HepG2 (cell line): ENCODE measurements around the gene GPR158. TPM values are rescaled to one million over a fixed set of nuclear protein-coding genes. Genes with fewer than 3 reads are reported as not detected.

Experiments
- ATAC-seq: fragments of 200-7000 bp; cut with Tn5 transposase; 3 replicates; pipeline ENCODE4 v1.9.1; 2020; ENCODE audit warnings: mild to moderate bottlenecking, moderate library complexity
- BruUV-seq: library from RNA; stranded (reverse); fragments of 400-500 nt; replicated peaks from 2 replicates; lab custom pipeline; 2021; lab: Mats Ljungman, UMichigan
- CTCF ChIA-PET: fragments of 300-600 bp; formaldehyde crosslinking; extraction: SDS; loops from one replicate; lab custom pipeline; 2021; ENCODE audit warnings: low total read pairs, inconsistent platforms, low intra/inter-chr PET ratio; lab: Yijun Ruan, JAX
- POLR2A ChIA-PET: fragments of 350-600 bp; sonication (Branson Sonifier 250); formaldehyde crosslinking; loops from one replicate; lab custom pipeline; 2020; ENCODE audit warnings: antibody characterized with exemption, inconsistent platforms; lab: Yijun Ruan, JAX
- DNase-seq: peaks from one replicate; pipeline ENCODE4 v3.0.0-alpha.2; 2015; ENCODE audit warnings: low spot score
- FAIRE-seq: peaks from 3 replicates; lab custom pipeline; 2011; peaks lifted over from hg19 to GRCh38; lab: Jason Lieb, UNC
- H2AFZ ChIP-seq: one replicate; pipeline ENCODE4 v1.6.1; 2011; ENCODE audit warnings: low read length, inconsistent platforms
- H3K27ac ChIP-seq: fragments of 300-600 bp; 3 replicates; pipeline ENCODE4 v1.8.0; 2011; ENCODE audit warnings: mixed run types, mild to moderate bottlenecking, mixed read lengths, low read length, inconsistent platforms; ENCODE audit not compliant: insufficient read depth; ENCODE audit errors: extremely low read length
- H3K27me3 ChIP-seq, 2 experiments: fragments of 200-600 bp in 1 of 2; 2 replicates in 1 of 2; 3 replicates in 1 of 2; pipeline versions ENCODE4 v1.6.0 to v1.8.0; 2011; ENCODE audit warnings: low read length in 2 of 2, mild to moderate bottlenecking in 2 of 2, moderate library complexity in 2 of 2, inconsistent platforms in 1 of 2; ENCODE audit not compliant: insufficient read depth in 2 of 2, control insufficient read depth in 1 of 2
- H3K36me3 ChIP-seq, 2 experiments: fragments of 200-600 bp in 1 of 2; replicated peaks in 1 of 2; 2 replicates in 1 of 2; 3 replicates in 1 of 2; pipeline versions ENCODE4 v1.5.1 to v1.8.0; 2011; ENCODE audit warnings: low read length in 2 of 2, inconsistent platforms in 1 of 2; ENCODE audit not compliant: insufficient read depth in 2 of 2, control insufficient read depth in 1 of 2
- H3K4me1 ChIP-seq: 2 replicates; pipeline ENCODE4 v1.5.1; 2012; ENCODE audit warnings: low read length, inconsistent platforms; ENCODE audit not compliant: insufficient read depth
- H3K4me2 ChIP-seq: 2 replicates; pipeline ENCODE4 v1.6.0; 2011; ENCODE audit warnings: low read depth, low read length, inconsistent platforms
- H3K4me3 ChIP-seq, 3 experiments: fragments of 200-600 bp in 1 of 3; sonication (generic), shearing (Covaris generic) in 1 of 3; replicated peaks in 1 of 3; 2 replicates each; pipeline ENCODE4 v1.5.1; 2011 to 2016; ENCODE audit warnings: low read length in 3 of 3, inconsistent platforms in 2 of 3, low read depth in 2 of 3, mild to moderate bottlenecking in 2 of 3, control low read depth in 1 of 3, mixed read lengths in 1 of 3; ENCODE audit not compliant: insufficient read depth in 1 of 3
- H3K79me2 ChIP-seq: one replicate; pipeline ENCODE4 v1.6.1; 2011; ENCODE audit warnings: low read length, inconsistent platforms; ENCODE audit not compliant: insufficient read depth
- H3K9ac ChIP-seq: 2 replicates; pipeline ENCODE4 v1.6.0; 2011; ENCODE audit warnings: mild to moderate bottlenecking, low read depth, low read length, inconsistent platforms; ENCODE audit not compliant: insufficient read depth
- H3K9me3 ChIP-seq: 2 replicates; pipeline ENCODE4 v1.5.1; 2012; ENCODE audit warnings: mild to moderate bottlenecking, low read length
- H4K20me1 ChIP-seq: 2 replicates; pipeline ENCODE4 v1.6.0; 2011; ENCODE audit warnings: inconsistent platforms, mild to moderate bottlenecking, low read length, moderate library complexity; ENCODE audit not compliant: insufficient read depth
- ADNP ChIP-seq: sonication (generic); formaldehyde crosslinking; IDR thresholded peaks from 2 replicates; pipeline ENCODE4 v1.4.0; 2020; ENCODE audit warnings: missing genetic modification reagents
- CSRNP2 ChIP-seq: sonication (generic); formaldehyde crosslinking; conservative IDR thresholded peaks from 2 replicates; pipeline ENCODE4 v1.8.0; 2022; ENCODE audit warnings: low read depth, missing genetic modification reagents
- ERF ChIP-seq: IDR thresholded peaks from 2 replicates; pipeline ENCODE4 v1.6.1; 2018; ENCODE audit warnings: missing biosample characterization, missing genetic modification reagents
- MIER3 ChIP-seq: IDR thresholded peaks from 2 replicates; pipeline ENCODE4 v1.6.1; 2016; ENCODE audit warnings: missing compliant biosample characterization, borderline replicate concordance
- MTA1 ChIP-seq: sonication (generic); formaldehyde crosslinking; IDR thresholded peaks from 2 replicates; pipeline ENCODE4 v1.4.0; 2020; ENCODE audit warnings: missing genetic modification reagents, mild to moderate bottlenecking, borderline replicate concordance
- NFE2L2 ChIP-seq: fragments of 150-350 bp; IDR thresholded peaks from 2 replicates; pipeline ENCODE4 v1.6.1; 2014; ENCODE audit warnings: low read length
- POLR2AphosphoS2 ChIP-seq: IDR thresholded peaks from 2 replicates; pipeline ENCODE4 v1.6.1; 2011; ENCODE audit warnings: low read depth, low read length, improper control_type of control experiment
- RCOR2 ChIP-seq: IDR thresholded peaks from 2 replicates; pipeline ENCODE4 v1.6.1; 2016; ENCODE audit warnings: missing biosample characterization, missing genetic modification reagents
- TBX3 ChIP-seq: fragments of 450-650 bp; IDR thresholded peaks from 2 replicates; pipeline ENCODE4 v1.6.1; 2017; ENCODE audit warnings: antibody characterized with exemption, mild to moderate bottlenecking, inconsistent platforms, borderline replicate concordance
- TCF12 ChIP-seq, 2 experiments: fragments of 450-650 bp in 1 of 2; sonication (generic) in 1 of 2; formaldehyde crosslinking in 1 of 2; IDR thresholded peaks; 2 replicates each; pipeline versions ENCODE4 v1.6.1 to v1.8.0; 2017 to 2022; ENCODE audit warnings: antibody characterized with exemption in 1 of 2, mild to moderate bottlenecking in 1 of 2, missing genetic modification reagents in 1 of 2, moderate library complexity in 1 of 2
- USF2 ChIP-seq, 2 experiments: sonication (generic) in 1 of 2; formaldehyde crosslinking in 1 of 2; IDR thresholded peaks; 2 replicates each; pipeline versions ENCODE4 v1.5.1 to v1.6.1; 2011 to 2020; ENCODE audit warnings: borderline replicate concordance in 1 of 2, low read depth in 1 of 2, low read length in 1 of 2, mild to moderate bottlenecking in 1 of 2, missing genetic modification reagents in 1 of 2, moderate library complexity in 1 of 2
- ZGPAT ChIP-seq: IDR thresholded peaks from 2 replicates; pipeline ENCODE4 v1.6.1; 2016; ENCODE audit warnings: mild to moderate bottlenecking
- ZNF207 ChIP-seq: fragments of 450-650 bp; IDR thresholded peaks from 2 replicates; pipeline ENCODE4 v1.6.1; 2016; ENCODE audit warnings: antibody characterized with exemption, borderline replicate concordance
- WGBS: methylation state at CpG from one replicate; pipeline ENCODE4 v1.1.6; 2017; ENCODE audit warnings: low lambda C conversion rate; 5-methylcytosine and 5-hydroxymethylcytosine counted together
- in situ Hi-C: cut with HindIII; loops from 2 replicates; pipeline ENCODE4 v1.10.0; 2017; ENCODE audit warnings: low pct_unique_long_range_greater_than_20kb; ENCODE audit not compliant: extremely low pct_ligation_motif_present
- intact Hi-C: fragments of 100-400 bp; cut with micrococcal nuclease; formaldehyde crosslinking; loops from one replicate; pipeline ENCODE4 v1.10.0; 2022; ENCODE audit not compliant: unreplicated experiment
- polyA plus RNA-seq, 8 experiments: library from polyadenylated mRNA; depleted of rRNA in 3 of 8; stranded (reverse) in 7 of 8; unstranded in 1 of 8; fragments of >200 nt; fragmentation: Illumina TruSeq in 4 of 8; extraction: Trizol in 4 of 8; gene quantifications; 2 replicates each; pipeline versions ENCODE4 v1.2.1 to v1.2.3, GENCODE V29; 2011 to 2016; ENCODE audit warnings: low read depth in 4 of 8, missing spikeins in 1 of 8, mixed read lengths in 1 of 8; ENCODE audit not compliant: insufficient read depth in 1 of 8
- total RNA-seq, 5 experiments: library from RNA; depleted of rRNA; stranded (reverse); fragments of >200 nt; fragmentation: Illumina TruSeq; extraction: Trizol; gene quantifications; 2 replicates each; pipeline ENCODE4 v1.2.3, GENCODE V29; 2016; ENCODE audit warnings: low read depth in 1 of 5
- TF ChIP-seq, protein P1 (sequence below): sonication (generic); formaldehyde crosslinking; IDR thresholded peaks from 2 replicates; pipeline ENCODE4 v1.5.1; 2020; ENCODE audit warnings: missing genetic modification reagents, mild to moderate bottlenecking, borderline replicate concordance

Gene GPR158
- total and polyA plus RNA-seq, 2 of the 13 experiments (the other 11 are each of a cell fraction or from before 2014, with no cell fraction given), result not detected

GRCh38 chr10:25492040-25492439 is 317.2 kb downstream of the GPR158 start:
- Histone ChIP-seq H4K20me1 (no peaks in the 10 kb centered on the region), H3K27ac (no peak overlapping the region), H2AFZ (no peak overlapping the region), H3K79me2 (no peaks in the 10 kb centered on the region), H3K27me3 (no peaks in the 10 kb centered on the region), H3K36me3 (no peaks in the 10 kb centered on the region), H3K9me3 (no peaks in the 10 kb centered on the region), H3K9ac (no peak overlapping the region), H3K4me1 (no peaks in the 10 kb centered on the region), H3K4me2 (no peak overlapping the region), H3K4me3 (no peak overlapping the region)
- CTCF ChIA-PET, result no interaction called here
- ATAC-seq (no peak), DNase-seq (no peak), FAIRE-seq (no peak)
- POLR2A ChIA-PET, result no interaction called here
- intact Hi-C loops (no loop called here), in situ Hi-C loops (no loop called here)
- no peak for TF ChIP-seq ERF
- TF ChIP-seq TCF12 (IDR thresholded peaks at IDR 0.05), result no peak
- no peak for TF ChIP-seq TCF12 (CRISPR knock-in tag; IDR thresholded peaks at IDR 0.05)
- TF ChIP-seq MTA1 (CRISPR knock-in tag), result no peak
- no peak for TF ChIP-seq USF2 (IDR thresholded peaks at IDR 0.05; ENCODE audit: low read depth, low read length)
- no peak for TF ChIP-seq USF2 (CRISPR knock-in tag; IDR thresholded peaks at IDR 0.05; ENCODE audit: borderline replicate concordance)
- no peak for TF ChIP-seq NFE2L2
- TF ChIP-seq TBX3, result no peak
- TF ChIP-seq, protein P1, sequence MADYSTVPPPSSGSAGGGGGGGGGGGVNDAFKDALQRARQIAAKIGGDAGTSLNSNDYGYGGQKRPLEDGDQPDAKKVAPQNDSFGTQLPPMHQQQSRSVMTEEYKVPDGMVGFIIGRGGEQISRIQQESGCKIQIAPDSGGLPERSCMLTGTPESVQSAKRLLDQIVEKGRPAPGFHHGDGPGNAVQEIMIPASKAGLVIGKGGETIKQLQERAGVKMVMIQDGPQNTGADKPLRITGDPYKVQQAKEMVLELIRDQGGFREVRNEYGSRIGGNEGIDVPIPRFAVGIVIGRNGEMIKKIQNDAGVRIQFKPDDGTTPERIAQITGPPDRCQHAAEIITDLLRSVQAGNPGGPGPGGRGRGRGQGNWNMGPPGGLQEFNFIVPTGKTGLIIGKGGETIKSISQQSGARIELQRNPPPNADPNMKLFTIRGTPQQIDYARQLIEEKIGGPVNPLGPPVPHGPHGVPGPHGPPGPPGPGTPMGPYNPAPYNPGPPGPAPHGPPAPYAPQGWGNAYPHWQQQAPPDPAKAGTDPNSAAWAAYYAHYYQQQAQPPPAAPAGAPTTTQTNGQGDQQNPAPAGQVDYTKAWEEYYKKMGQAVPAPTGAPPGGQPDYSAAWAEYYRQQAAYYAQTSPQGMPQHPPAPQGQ (CRISPR knock-in tag), result no peak
- no peak for TF ChIP-seq CSRNP2 (CRISPR knock-in tag)
- no peak for TF ChIP-seq POLR2AphosphoS2
- no peak for TF ChIP-seq MIER3 (CRISPR knock-in tag)
- TF ChIP-seq ZNF207, result no peak
- TF ChIP-seq RCOR2, result no peak
- no peak for TF ChIP-seq ADNP (CRISPR knock-in tag)
- no peak for TF ChIP-seq ZGPAT (CRISPR knock-in tag)
- WGBS, result 0% methylated on average over 1 of the region's 1 CpG
- BruUV-seq, result no TSS peak
